A549 (cell line): ENCODE measurements around the gene SCYL2. TPM values are rescaled to one million over a fixed set of nuclear protein-coding genes. Genes with fewer than 3 reads are reported as not detected.

ENCODE experiments used
- ATAC-seq, 2 experiments: fragments of 200-7000 bp in 1 of 2; fragments of >200 bp in 1 of 2; cut with Nextera tagmentation in 1 of 2; cut with Tn5 transposase in 1 of 2; 3 replicates each; pipeline versions ENCODE4 v1.8.0 to v1.9.1; 2018 to 2020; ENCODE audit warnings: mild to moderate bottlenecking in 1 of 2, moderate library complexity in 1 of 2
- CTCF ChIA-PET: fragments of 300-600 bp; sonication (Branson Sonifier 250); formaldehyde crosslinking; extraction: SDS; loops from one replicate; lab custom pipeline; 2021; ENCODE audit warnings: antibody characterized with exemption, inconsistent platforms; lab: Yijun Ruan, JAX
- POLR2A ChIA-PET: fragments of 350-600 bp; formaldehyde crosslinking; extraction: SDS; loops from one replicate; lab custom pipeline; 2021; ENCODE audit warnings: antibody characterized with exemption, inconsistent platforms; lab: Yijun Ruan, JAX
- DNase-seq, 2 experiments: peaks; one replicate each; pipeline versions ENCODE4 v3.0.0 to v3.0.0-alpha.2; 2011 to 2016; ENCODE audit warnings: low read depth in 1 of 2, low spot score in 1 of 2
- FAIRE-seq: peaks from 2 replicates; lab custom pipeline; 2011; peaks lifted over from hg19 to GRCh38; lab: Jason Lieb, UNC
- H3K27ac ChIP-seq, 2 experiments: fragments of >200 bp; sonication (Bioruptor Twin); formaldehyde crosslinking; 3 replicates each; pipeline ENCODE4 v1.5.1; 2016 to 2017
- H3K4me1 ChIP-seq: fragments of >200 bp; sonication (Bioruptor Twin); formaldehyde crosslinking; 3 replicates; pipeline ENCODE4 v1.6.1; 2016
- H3K4me2 ChIP-seq: fragments of >200 bp; sonication (Bioruptor Twin); formaldehyde crosslinking; 3 replicates; pipeline ENCODE4 v1.6.1; 2016
- H3K4me3 ChIP-seq: fragments of >200 bp; sonication (Bioruptor Twin); formaldehyde crosslinking; 3 replicates; pipeline ENCODE4 v1.5.1; 2016
- H3K9me3 ChIP-seq: fragments of >200 bp; sonication (Bioruptor Twin); formaldehyde crosslinking; 3 replicates; pipeline ENCODE4 v1.6.1; 2016
- BHLHE40 ChIP-seq: IDR thresholded peaks from 2 replicates; pipeline ENCODE4 v1.6.1; 2012; ENCODE audit warnings: low read depth, low read length, inconsistent platforms
- CBX8 ChIP-seq: fragments of 200-600 bp; sonication (generic); IDR thresholded peaks from 2 replicates; pipeline ENCODE4 v1.6.1; 2016
- EHF ChIP-seq: fragments of 250-450 bp; sonication (Bioruptor Pico); IDR thresholded peaks from 2 replicates; pipeline ENCODE4 v1.5.0; 2020; ENCODE audit warnings: mild to moderate bottlenecking
- ESRRA ChIP-seq: fragments of 150-350 bp; IDR thresholded peaks from 2 replicates; pipeline ENCODE4 v1.6.1; 2014; ENCODE audit warnings: mild to moderate bottlenecking, low read length, borderline replicate concordance
- HEYL ChIP-seq: fragments of 250-450 bp; sonication (Bioruptor Pico); IDR thresholded peaks from 2 replicates; pipeline ENCODE4 v1.8.0; 2021; ENCODE audit warnings: mild to moderate bottlenecking, moderate library complexity
- KDM5A ChIP-seq: fragments of 200-600 bp; sonication (generic); IDR thresholded peaks from 2 replicates; pipeline ENCODE4 v1.6.1; 2016; ENCODE audit warnings: antibody characterized with exemption, mild to moderate bottlenecking
- MAFK ChIP-seq: fragments of 450-650 bp; IDR thresholded peaks from 2 replicates; pipeline ENCODE4 v1.6.1; 2014; ENCODE audit not compliant: partially characterized antibody
- NPAS2 ChIP-seq: fragments of 250-450 bp; sonication (Bioruptor Pico); IDR thresholded peaks from 2 replicates; pipeline ENCODE4 v1.8.0; 2022; ENCODE audit warnings: mild to moderate bottlenecking, moderate library complexity, borderline replicate concordance
- RAD21 ChIP-seq, 2 experiments: fragments of >200 bp in 1 of 2; sonication (Bioruptor Twin) in 1 of 2; formaldehyde crosslinking in 1 of 2; IDR thresholded peaks in 1 of 2; conservative IDR thresholded peaks in 1 of 2; 2 replicates in 1 of 2; 3 replicates in 1 of 2; pipeline ENCODE4 v1.6.1; 2012 to 2018; ENCODE audit warnings: inconsistent platforms in 1 of 2
- RARB ChIP-seq: fragments of 250-450 bp; sonication (Bioruptor Pico); IDR thresholded peaks from 2 replicates; pipeline ENCODE4 v1.8.0; 2021; ENCODE audit warnings: mild to moderate bottlenecking, moderate library complexity
- REST ChIP-seq: fragments of 200-600 bp; sonication (generic); IDR thresholded peaks from 2 replicates; pipeline ENCODE4 v1.6.1; 2016; ENCODE audit warnings: antibody characterized with exemption, mild to moderate bottlenecking, moderate library complexity
- RNF2 ChIP-seq: fragments of 200-600 bp; sonication (generic); IDR thresholded peaks from 2 replicates; pipeline ENCODE4 v1.6.1; 2016; ENCODE audit warnings: low read depth, mild to moderate bottlenecking, antibody characterized with exemption, moderate library complexity, borderline replicate concordance
- ZFP36 ChIP-seq: fragments of 450-650 bp; IDR thresholded peaks from 2 replicates; pipeline ENCODE4 v1.6.1; 2014; ENCODE audit warnings: borderline replicate concordance; ENCODE audit not compliant: partially characterized antibody
- ZNF302 ChIP-seq: fragments of 250-450 bp; sonication (Bioruptor Pico); IDR thresholded peaks from 2 replicates; pipeline ENCODE4 v1.9.0; 2021; ENCODE audit warnings: inconsistent platforms, mild to moderate bottlenecking, moderate library complexity
- WGBS: methylation state at CpG from one replicate; pipeline ENCODE4 v1.1.6; 2017; ENCODE audit errors: missing lambda C conversion rate; 5-methylcytosine and 5-hydroxymethylcytosine counted together
- polyA plus RNA-seq, 4 experiments: library from polyadenylated mRNA; depleted of rRNA in 3 of 4; stranded (reverse); fragments of >200 nt; fragmentation: RNase III in 1 of 4; extraction: RNeasy Plus Mini Kit Qiagen cat#74134 plus additional on column Dnase treatment in 1 of 4; gene quantifications; 2 replicates in 3 of 4; 3 replicates in 1 of 4; pipeline ENCODE4 v1.2.3, GENCODE V29; 2011 to 2017

SCYL2 gene
- polyA plus RNA-seq, 2 of the 4 experiments (the other 2 are of a cell fraction), result 21.7 to 51.7 TPM

- WGBS, result 4% methylated on average over 30 of the region's 33 CpGs
- peaks cover 17% of the 10 kb centered on the region; the same call in 2 of the 3 replicates for H3K4me1 ChIP-seq
- FAIRE-seq, result no peak
- H3K4me3 ChIP-seq, result peak overlapping the region; percentile 86
- peak overlapping the region; percentile 91 for H3K4me2 ChIP-seq
- DNase-seq, result no peak
- peak; percentile 48 to 49 for ATAC-seq
- H3K9me3 ChIP-seq, result no peaks in the 10 kb centered on the region
- TF ChIP-seq KDM5A, result 0 out of 2 replicates have a peak, but pooled peaks have one; percentile 20
- TF ChIP-seq NPAS2, result no peak
- ChIA-PET POLR2A (interaction anchor here (1.1 kb wide), 1 partner anchor 9 kb away, joined by 5 read pairs; no protein-coding TSS in a partner anchor), CTCF (interaction anchor here (1.0 to 1.7 kb wide), 3 partner anchors 18 to 32 kb away, joined by 3 to 5 read pairs (median 3); no protein-coding TSS in a partner anchor)
- H3K27ac ChIP-seq, result peak overlapping the region; percentile 85 to 97
Measured at GRCh38 chr12:100267603-100268281, 765 bp downstream of the SCYL2 start.

GRCh38 chr12:100268835-100269564 lies 2.0 kb downstream of the SCYL2 start:
- CTCF ChIA-PET, result no interaction called here
- Histone ChIP-seq H3K27ac (no peak overlapping the region), H3K4me2 (peak overlapping the region; percentile 91), H3K9me3 (no peaks in the 10 kb centered on the region), H3K4me3 (peak overlapping the region; percentile 86; the same call in 2 of the 3 replicates), H3K4me1 (peaks cover 17% of the 10 kb centered on the region; the same call in 2 of the 3 replicates)
- ATAC-seq, result no peak
- POLR2A ChIA-PET, result no interaction called here
- 76% methylated on average over 5 of the region's 5 CpGs for WGBS
- DNase-seq, result no peak
- FAIRE-seq, result no peak
- TF ChIP-seq MAFK (peak; percentile 5), ZNF302 (CRISPR knock-in tag) (no peak)
- TF ChIP-seq, all 56 proteins: peak for 1

GRCh38 chr12:100273782-100274181 lies 6.8 kb downstream of the SCYL2 start:
- Histone ChIP-seq H3K4me1 (peaks cover 9% of the 10 kb centered on the region; the same call in 2 of the 3 replicates), H3K27ac (no peak overlapping the region), H3K4me2 (no peak overlapping the region), H3K4me3 (no peak overlapping the region), H3K9me3 (no peaks in the 10 kb centered on the region)
- ChIA-PET POLR2A (interaction anchor here (0.5 kb wide), 1 partner anchor 138 kb away, joined by 3 read pairs; no protein-coding TSS in a partner anchor), CTCF (interaction anchor here (1.4 kb wide), 1 partner anchor 119 kb away, joined by 3 read pairs; no protein-coding TSS in a partner anchor)
- DNase-seq (no peak), FAIRE-seq (no peak), ATAC-seq (no peak)
- TF ChIP-seq ZNF302 (CRISPR knock-in tag) (no peak), RNF2 (no peak), HEYL (no peak), RARB (CRISPR knock-in tag) (no peak), CBX8 (no peak), EHF (CRISPR knock-in tag) (no peak), ESRRA (no peak), BHLHE40 (no peak), REST (no peak), RAD21 (conservative IDR thresholded peaks at IDR 0.05 in 1 of 2, IDR thresholded peaks at IDR 0.05 in 1 of 2) (no peak), ZFP36 (no peak)
- WGBS, result 94% methylated on average over 4 of the region's 4 CpGs
